Activated CD8-positive, alpha-beta memory T cell treated with anti-CD3 and anti-CD28 coated beads for 4 hours (primary cell): ENCODE results near the gene CDK18.
"Not testable (repeated sequence)": the region's sequence is repeated elsewhere in the genome, so short reads cannot be mapped to it uniquely, and the experiment has no call there.

Experiments
- DNase-seq, 2 donors: peaks; one replicate each; pipeline ENCODE4 v3.0.0-alpha.2; 2020; ENCODE audit warnings: low read depth in 2 of 2

CDK18 gene

DNA sequence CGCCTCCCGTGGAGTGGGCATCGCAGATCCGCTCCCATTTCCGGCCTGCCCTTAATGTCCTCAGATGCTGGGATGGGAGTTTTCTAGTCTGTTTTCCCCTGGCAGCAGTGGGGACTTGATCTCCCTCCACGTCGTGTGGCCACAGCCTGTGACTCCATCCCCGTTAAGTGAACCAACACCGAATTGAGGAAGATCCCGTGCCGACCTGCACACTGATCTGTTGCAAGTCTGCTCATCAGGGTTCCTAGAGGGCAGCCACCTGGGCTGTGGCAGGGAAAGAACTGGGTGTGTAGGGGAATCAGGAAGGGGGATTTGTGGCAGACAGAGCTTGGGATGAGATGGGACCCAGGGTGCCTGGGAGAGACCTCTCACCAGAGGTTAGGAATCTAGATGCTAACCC, 23.3 kb upstream of the CDK18 start:
- no peak for DNase-seq

DNA sequence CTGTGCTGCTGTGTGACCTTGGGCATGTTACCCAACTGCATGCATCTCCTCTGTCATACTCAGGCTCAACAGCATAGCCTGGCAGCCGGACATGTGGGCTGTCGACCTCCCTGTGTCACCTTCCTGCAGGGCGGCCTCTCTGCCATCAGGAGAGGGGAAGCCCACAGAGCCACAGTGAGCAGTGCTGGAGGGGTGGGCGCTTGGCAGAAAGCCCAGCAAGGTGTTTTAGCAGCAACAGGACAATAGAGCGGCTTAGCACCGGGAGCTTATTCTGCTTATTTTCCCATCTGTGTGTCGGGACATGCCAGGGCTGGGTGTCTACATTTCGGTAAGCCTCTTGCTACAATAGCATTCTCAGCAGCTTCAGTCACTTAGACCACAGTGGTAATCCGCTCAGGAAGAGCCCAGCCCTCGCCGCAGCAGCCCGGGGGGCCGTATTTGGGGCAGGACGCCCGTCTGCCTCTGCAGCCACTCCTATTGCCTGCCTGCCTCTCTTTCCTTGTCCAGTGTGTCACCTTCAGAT, 22.8 kb upstream of the CDK18 start:
- no peak for DNase-seq

DNA sequence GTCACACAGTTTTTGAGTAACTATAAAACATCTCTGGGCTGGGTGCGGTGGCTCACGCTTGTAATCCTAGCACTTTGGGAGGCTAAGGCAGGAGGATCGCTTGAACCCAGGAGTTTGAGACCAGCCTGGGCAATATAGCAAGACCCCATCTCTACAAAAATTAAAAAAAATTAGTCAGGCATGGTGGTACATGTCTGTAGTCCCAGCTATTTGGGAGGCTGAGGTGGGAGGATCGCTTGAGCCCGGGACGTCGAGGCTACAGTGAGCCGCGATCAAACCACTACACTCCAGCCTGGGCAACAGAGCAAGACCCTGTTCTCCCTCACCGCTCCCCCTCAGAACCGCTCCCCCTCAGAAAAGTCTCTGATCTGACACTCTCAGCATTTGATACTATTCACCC, 21.9 kb upstream of the CDK18 start:
- DNase-seq: not testable (repeated sequence)

DNA sequence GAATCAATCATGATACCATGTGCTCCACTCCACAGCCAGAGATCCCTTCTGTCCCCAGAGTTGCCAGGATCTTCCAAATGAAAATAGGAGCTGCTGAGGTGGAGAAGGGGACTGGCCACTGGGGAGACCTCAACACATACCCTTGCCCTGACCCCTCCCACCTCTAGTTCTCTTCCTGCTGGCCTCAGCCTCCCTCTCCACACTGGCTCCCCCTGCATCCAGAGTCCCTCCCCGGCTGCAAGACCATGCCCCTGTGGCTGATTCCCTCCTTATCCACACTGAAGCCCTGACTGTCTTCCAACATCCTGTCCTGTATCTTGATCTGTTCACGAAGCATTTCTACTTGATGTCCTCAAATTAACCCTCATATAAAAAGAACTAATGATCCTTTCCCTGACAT, 21.1 kb upstream of the CDK18 start:
- no peak for DNase-seq

DNA sequence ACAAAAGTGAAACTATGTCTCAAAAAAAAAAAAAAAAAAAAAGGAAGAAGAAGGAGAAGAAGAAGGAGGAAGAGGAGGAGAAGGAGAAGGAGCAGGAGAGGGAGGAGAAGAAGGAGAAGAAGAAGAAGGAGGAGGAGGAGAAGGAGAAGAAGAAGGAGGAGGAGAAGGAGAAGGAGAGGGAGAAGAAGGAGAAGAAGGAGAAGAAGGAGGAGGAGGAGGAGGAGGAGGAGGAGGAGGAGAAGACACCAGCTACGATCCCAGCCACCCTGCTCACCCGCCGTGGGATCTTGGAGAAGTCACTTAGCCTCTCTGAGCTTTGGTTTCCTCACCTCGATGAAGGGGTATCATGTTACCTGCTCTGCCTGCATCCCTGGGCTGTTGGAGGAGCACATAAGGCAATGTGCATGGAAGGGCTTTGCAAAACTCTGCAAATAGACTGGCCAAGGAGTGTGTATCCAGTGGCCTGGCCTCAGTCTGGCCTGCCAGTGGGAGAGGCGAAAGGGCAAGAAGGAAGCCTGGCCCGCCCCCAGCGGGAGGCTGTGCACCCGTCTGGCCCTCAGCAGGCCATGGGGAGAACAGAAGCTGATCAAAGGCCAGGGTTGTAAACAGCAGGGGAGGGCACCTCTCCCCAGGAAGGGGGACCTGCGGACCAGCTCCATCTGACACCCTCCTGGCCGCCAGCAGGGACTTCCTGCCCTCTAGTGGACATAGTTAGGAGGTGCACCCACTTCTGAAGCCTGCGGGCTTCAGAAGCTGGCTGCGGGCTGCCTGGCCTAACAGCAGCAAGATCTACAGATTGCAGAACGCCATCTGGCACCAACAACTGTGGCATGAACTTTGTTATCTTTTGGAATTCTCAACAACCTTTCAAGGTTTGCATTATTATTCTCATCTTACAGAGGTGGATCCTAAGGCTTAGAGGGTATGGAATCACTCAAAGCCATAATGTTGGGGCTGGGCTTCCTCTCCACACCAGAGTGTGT, 19.2 kb upstream of the CDK18 start:
- DNase-seq: peak; percentile 39 to 47

DNA sequence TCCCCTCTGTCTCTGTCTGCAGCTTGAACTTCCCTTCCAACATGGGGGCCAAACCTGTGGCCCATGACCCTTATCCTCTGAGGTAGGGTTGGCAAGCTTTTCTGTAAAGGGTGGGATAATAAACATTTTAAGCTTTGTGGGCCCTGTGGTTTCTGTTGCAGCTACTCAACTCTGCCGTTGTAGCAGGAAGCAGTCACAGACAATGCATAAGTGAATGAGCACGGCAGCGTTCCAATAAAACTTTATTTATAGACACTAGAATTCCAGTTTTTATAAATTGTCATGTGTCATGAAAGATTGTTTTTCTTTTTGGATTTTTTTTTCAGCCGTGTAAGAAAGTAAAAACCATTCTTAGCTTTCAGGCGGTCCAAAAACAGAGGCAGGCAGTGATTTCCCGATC, 18.2 kb upstream of the CDK18 start:
- DNase-seq: no peak

DNA sequence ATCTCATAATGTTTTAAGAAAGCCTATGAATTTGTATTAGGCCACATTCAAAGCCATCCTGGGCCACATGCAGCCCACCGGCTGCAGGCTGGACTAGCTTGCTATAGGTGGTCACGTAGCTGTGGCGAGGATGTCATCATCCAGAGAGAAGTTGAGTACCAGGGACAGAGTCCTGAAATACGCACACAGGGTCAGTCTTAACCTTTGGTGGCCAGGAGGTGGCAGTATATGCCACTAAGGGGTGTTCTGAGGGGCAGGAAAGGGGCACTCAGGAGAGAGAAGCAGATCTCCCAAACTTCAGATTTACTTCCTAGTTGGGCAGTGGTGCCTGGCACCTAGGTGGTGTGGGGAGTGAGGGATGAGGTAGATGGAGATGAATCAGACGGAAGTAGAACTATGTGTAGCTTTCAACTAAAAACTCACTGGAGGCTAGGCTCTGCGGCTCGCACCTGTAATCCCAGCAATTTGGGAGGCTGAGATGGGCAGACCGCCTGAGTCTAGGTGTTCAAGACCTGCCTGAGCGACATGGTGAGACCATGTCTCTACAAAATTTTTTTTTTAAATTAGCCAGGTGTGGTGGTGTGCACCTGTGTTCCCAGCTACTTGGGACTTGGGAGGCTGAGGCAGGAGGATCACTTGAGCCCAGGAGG, 16.3 kb upstream of the CDK18 start:
- DNase-seq: no peak

DNA sequence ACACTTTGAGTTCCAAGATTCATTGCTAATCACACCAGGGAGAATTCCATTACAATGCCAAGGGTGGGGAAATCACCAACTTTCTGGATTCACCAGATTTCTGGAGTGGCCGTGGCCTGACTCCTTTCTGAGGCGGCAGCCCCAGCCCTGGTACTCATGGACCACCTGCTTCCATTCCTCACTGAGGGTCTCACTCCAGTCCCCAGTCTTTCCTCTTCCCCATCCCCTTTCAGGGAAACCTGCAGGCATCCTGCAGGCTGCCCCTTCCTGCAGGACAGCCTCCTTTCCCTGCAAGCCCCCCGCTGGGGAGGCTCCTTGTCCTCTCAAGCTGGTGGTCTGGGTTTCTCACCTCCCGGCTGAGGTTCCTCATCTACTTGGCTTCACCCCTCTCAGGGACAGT, 12.7 kb upstream of the CDK18 start:
- DNase-seq: no peak

DNA sequence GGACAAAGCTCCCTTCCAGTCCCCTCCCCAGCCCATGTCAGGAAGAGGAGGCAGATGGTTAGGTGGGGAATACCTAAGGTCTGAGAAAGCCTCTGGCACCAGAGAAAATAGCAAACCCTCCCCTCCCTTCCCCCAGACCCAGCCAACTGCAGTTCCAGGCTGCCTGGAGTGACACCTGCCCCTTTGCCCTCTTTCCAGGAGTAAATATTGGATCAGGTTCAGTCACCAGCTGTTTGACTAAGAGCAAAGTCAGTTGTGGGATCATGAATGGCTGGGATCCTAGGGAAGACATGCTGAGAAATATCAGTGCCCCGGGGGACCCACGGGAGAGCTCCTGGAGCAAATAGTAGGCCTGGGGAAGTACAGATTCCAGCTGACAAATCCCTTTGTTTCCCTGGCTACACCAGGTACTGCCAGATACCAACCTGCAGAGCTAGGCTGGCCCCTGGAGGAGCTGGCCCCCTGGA, 12.2 kb upstream of the CDK18 start:
- DNase-seq: no peak

DNA sequence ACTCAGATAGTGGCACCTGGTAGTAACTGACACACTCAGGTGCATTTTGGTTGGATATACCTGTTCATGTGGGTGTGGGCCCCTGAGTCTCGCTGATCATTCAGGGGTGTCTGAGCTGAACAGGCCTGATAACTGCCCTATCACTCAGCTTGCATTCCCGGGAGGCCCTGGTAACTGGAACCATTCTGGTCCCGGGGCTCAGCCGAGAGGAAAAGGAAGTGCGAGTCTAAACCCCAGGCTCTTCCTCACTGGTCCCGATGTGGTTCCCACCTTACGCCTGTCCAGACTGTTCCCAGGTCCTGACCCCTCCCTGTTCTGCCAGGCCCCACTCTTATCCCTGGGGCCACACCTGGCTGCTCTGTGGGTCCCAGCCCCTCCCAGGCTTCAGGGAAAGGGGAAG, 11.7 kb upstream of the CDK18 start:
- DNase-seq: no peak

DNA sequence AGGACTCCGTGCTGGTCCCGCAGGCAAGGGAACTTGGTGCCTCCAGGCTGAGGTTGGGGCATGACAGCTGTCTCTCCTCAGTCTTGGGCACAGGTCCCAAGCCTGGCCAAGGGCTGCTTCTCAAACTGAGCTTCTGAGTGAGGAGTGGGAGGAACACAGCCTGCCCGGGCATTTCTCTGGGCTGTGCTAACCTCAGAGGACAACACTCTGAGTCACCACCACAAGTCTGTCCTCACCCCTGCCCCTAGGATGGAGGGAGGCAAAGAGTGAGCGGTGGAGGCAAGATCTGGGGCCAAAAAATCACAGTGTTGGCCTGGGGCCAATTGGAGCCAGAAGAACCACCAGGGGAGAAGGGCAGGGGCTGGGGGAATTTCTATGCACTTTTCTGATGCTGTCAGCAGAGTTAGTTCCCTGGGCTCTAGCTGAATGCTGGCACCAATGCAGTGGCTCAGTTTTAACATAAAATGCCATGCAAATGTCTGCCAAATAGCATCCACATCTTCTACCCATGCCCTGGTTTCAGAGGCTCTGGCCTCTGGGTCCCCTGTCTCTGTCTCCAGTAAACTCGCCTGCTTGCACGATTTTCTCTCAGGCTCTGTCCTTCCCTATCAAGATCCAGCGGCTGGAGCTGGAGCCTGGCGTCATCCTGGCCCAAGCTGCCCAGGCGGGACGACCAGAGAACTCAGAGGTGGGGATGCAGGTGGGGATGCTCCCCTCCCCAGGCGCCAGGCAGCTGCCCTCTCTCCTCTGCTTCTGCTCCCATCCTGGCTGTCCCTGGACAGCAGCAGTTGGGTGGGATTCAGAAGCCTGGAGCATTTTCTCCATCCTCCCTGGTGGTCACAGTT, 11.0 kb upstream of the CDK18 start:
- no peak for DNase-seq

DNA sequence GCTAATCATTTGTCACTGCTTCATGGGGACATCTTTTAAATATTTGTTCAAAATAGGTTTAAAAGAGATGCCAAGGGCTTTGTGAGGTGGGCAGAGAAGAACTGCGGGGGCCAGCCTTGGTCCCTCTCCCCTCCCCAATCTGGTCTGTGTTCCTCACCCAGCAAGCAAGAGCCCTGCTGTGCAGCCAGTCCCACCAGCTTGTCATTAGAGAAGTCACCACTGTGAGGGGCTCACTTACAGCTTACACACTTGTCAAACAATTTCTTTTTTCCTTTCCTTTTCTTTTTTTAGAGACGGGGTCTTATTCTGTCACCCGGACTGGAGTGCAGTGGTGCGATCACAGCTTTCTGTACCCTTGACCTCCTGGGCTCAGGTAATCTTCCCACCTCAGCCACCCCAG, 10.4 kb upstream of the CDK18 start:
- no peak for DNase-seq

DNA sequence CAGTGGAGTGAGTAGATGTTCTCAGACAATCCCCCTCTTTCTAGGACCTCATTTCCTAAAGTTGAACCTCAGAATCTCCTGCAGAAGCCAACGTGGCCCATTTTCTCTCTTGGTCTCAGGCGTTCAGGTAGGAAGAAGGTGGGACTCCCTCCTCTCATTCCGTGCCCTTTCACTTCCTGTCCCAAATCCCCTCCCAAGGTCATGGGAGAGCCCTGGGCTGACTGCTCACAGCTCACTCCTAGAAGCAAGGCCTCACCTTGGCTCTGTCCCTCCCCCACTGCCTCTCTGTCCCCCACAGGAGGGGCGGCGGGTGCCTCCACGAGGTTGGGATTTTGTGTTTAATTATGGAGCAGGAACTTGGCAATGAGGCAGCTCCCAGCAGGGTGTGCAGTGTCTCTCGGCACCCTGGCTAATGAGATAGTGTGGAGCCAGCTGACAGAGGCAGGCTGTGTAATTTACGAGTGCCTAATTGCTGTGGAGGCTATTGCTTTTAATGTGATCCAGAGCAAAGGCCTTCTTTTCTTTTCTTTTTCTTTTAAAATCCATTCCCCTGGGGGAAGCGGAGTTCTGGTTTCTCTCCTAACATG, 9.1 kb upstream of the CDK18 start:
- DNase-seq: no peak

DNA sequence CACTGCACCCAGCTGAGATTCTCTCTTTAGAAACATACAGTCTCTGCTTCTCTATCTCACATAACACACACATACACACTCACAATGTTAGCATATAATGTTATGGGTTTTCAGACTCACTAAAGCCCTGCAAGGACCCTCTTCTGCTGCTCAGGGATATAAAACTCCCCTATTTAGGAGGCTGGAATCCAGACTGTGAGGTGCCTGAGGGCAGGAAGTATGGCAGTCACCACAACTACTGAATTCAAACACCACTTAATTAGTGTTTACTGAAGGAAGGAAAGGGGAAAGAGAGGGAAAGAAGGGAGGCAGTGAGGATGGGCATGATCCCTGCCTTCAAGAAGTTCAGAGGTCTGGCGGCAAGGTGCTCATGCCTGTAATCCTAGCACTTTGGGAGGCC, 7.8 kb upstream of the CDK18 start:
- DNase-seq: no peak

DNA sequence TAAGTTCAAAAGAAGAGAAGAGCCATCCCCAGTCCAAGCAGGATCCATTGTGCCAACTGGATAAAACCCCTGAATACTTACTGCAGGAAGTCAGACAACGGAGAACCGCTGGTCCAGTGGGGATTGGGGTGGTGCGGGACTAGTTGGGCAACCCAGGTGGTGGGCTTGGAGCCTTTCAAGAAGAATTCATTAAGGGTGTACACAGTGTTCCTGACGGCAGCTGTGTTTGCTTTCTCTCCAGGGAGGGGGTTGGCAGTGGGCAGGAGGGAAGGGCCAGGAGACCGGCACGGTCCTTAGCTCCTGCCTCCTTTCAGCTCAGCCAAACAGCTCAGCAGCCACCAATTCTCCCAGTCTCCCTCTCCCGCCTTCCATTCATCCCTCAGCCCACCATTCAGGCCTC, 7.1 kb upstream of the CDK18 start:
- no peak for DNase-seq

DNA sequence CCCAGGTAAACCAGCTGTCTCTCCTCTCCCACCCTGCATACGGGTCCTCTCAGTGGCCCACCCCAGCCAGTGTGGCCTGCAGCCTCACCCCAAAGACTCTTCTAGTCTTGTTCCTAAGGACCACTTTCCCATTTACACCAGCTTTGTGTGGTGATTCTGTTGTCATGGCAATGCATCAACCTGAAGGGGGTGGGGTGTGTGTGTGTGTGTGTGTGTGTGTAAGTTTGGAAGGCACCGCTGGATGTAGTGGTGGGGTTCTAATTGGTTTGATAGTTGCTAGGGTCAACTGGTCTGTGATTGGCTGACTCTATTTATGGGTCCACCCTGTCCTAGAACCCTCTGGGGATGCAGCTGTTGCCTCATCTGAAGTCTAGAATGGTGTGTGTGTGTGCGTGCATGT, 4.7 kb upstream of the CDK18 start:
- no peak for DNase-seq

DNA sequence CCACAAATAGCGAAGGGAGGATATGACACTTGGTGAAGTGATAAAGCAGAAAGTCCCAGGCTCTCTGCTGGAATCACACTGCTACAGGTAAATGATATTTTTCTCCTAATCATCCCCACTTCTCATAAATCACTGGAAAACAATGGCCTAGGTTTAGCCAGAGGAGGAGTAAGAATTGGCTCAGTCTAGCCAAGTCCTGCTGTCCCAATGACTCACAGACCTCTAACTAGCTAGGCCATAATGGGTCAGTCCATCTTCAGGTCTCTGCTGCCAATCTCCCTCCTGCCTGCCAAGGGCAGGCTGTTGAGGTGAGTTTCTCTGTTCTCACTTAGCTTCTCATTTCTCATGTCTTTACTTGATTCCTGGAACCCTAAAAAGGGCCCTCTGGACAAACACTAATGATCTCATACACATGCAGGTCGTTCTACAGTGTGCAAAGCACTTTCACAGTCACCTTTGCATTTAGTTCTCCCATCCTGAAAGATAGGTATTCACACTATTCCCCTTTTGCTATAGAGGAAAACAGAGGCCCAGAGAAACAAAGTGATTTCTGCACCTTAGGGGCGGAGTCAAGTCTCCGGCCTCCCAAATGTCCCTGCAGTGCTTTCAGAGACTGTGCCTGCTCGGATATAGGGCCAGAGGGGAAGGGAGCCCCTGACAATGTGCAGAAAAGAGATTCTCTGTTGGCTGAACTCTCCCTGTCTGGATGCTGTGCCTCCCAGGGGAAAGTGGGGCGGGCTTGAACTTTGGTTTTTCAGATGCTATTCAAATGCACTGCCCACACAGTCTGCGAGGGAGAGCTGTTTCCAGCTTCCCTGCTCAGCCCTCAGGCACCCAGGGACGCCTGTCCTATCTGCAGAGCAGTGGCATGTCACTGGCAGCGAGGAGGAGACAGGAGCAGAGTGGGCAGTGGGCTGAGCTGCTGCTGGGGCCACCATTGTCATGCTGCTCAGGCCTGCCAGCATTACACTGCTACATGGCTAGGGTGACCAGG, 3.9 kb upstream of the CDK18 start:
- no peak for DNase-seq

DNA sequence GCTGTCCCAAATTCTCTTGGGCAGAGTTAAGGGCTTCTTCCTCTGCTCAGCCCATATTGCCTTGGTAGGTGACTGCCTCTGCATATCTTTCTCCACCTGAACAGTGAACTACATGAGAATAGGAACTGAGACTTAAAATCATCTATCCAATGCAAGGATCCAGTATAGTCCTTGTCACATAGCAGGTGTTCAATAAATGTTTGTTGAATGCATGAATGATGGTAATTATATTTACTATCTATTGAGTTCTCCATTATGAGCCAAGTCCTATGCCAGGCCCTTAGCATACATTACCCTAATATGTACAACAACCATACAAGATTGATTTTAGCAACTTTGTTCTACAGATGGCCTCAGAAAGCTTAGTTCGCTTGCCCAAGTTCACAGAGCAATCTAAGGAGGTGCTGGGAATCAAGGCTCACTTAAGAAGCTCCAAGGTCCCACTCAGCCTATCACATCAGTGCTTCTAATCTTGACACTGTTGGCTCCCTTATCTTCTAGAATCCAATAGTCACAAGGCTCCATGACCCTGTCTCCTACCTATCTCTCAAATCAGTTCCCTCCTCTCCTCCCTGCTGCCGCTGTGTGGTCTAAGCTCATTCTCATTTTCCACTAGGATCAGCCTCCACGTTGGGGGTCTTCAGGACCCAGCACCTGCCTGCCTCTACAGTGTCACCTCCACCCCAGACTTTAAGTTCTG, 2.2 kb upstream of the CDK18 start:
- DNase-seq: no peak

DNA sequence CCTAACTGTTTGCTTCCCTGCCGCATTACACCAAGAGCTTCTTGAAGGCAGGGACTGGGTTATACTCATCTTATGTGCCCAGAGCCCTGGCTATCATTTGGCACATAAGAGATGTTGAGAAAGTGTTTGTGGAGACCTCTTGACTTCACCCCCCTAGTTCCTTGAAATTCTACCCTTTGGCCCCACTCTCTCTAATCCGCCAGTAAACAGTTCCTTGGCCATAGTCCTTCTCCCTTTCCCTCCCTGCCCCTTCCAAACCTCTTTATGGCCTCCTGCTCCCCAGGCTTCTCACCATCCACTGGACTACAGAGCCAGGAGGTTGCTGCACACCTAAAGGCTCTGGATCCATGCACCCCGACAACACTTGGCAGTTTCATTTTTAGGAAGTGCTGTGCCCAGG, 1.5 kb upstream of the CDK18 start:
- DNase-seq: no peak
